T-cell (primary cell): Measurements from ENCODE around the gene NKX3-2. TPM values are rescaled to one million over a fixed set of nuclear protein-coding genes. Genes with fewer than 3 reads are reported as not detected.

Experiments
- ATAC-seq, 4 experiments: fragments of 200-7000 bp in 3 of 4; fragments of 150-1000 bp in 1 of 4; cut with Tn5 transposase; replicated peaks in 1 of 4; 1 replicate in 3 of 4; 2 replicates in 1 of 4; pipeline ENCODE4 v1.10.0; 2021; ENCODE audit warnings: moderate library complexity in 3 of 4, mild to moderate bottlenecking in 2 of 4, moderate number of reproducible peaks in 1 of 4
- CTCF ChIA-PET, 2 donors: fragments of 300-600 bp; sonication (Branson Sonifier 250); formaldehyde crosslinking; loops; one replicate each; lab custom pipeline; 2022; ENCODE audit warnings: antibody characterized with exemption in 2 of 2; lab: Charles Lee
- POLR2A ChIA-PET, 2 donors: fragments of 300-600 bp; sonication (Branson Sonifier 250); formaldehyde crosslinking; loops; one replicate each; lab custom pipeline; 2022; ENCODE audit warnings: antibody characterized with exemption in 2 of 2; lab: Charles Lee
- DNase-seq, 35 experiments: peaks; one replicate each; pipeline versions ENCODE4 v3.0.0 to v3.0.0-alpha.2; 2013 to 2023
- H3K27ac ChIP-seq: one replicate; pipeline ENCODE4 v1.5.1; 2013; ENCODE audit warnings: low read length
- H3K27me3 ChIP-seq, 2 experiments: replicated peaks in 1 of 2; 1 replicate in 1 of 2; 2 replicates in 1 of 2; pipeline versions ENCODE4 v1.6.1 to v1.7.0; 2013; ENCODE audit warnings: low read length in 1 of 2, mixed read lengths in 1 of 2; ENCODE audit not compliant: control insufficient read depth in 2 of 2, insufficient read depth in 2 of 2; ENCODE audit errors: extremely low read depth in 1 of 2
- H3K36me3 ChIP-seq, 2 donors: 1 replicate in 1 of 2; 2 replicates in 1 of 2; pipeline versions ENCODE4 v1.6.1 to v1.7.0; 2013; ENCODE audit warnings: low read length in 1 of 2; ENCODE audit not compliant: control insufficient read depth in 2 of 2, insufficient read depth in 1 of 2; ENCODE audit errors: extremely low read depth in 1 of 2
- H3K4me1 ChIP-seq, 2 experiments: 1 replicate in 1 of 2; 2 replicates in 1 of 2; pipeline versions ENCODE4 v1.6.1 to v1.7.0; 2013; ENCODE audit warnings: low read length in 2 of 2, mixed read lengths in 1 of 2; ENCODE audit not compliant: insufficient read depth in 2 of 2, control insufficient read depth in 1 of 2; ENCODE audit errors: extremely low read depth in 1 of 2
- H3K4me3 ChIP-seq, 2 donors: 1 replicate in 1 of 2; 2 replicates in 1 of 2; pipeline versions ENCODE4 v1.5.1 to v1.7.0; 2013; ENCODE audit warnings: mild to moderate bottlenecking in 2 of 2, low read length in 1 of 2, moderate library complexity in 1 of 2; ENCODE audit not compliant: control insufficient read depth in 1 of 2; ENCODE audit errors: extremely low read depth in 1 of 2
- H3K9me3 ChIP-seq: 2 replicates; pipeline ENCODE4 v1.7.0; 2013
- H3K27ac Mint-ChIP-seq, 2 donors: one replicate each; pipeline ENCODE4 v1.8.0; 2020 to 2021; ENCODE audit warnings: mild to moderate bottlenecking in 2 of 2, mixed read lengths in 2 of 2
- H3K27me3 Mint-ChIP-seq, 2 donors: one replicate each; pipeline ENCODE4 v1.8.0; 2021 to 2022; ENCODE audit warnings: mixed read lengths in 2 of 2
- H3K36me3 Mint-ChIP-seq: one replicate; pipeline ENCODE4 v1.8.0; 2021; ENCODE audit warnings: mixed read lengths
- H3K4me1 Mint-ChIP-seq, 3 donors: one replicate each; pipeline ENCODE4 v1.8.0; 2020 to 2022; ENCODE audit warnings: mixed read lengths in 3 of 3, mild to moderate bottlenecking in 1 of 3
- H3K4me3 Mint-ChIP-seq, 3 donors: one replicate each; pipeline ENCODE4 v1.8.0; 2020 to 2022; ENCODE audit warnings: mild to moderate bottlenecking in 3 of 3, mixed read lengths in 3 of 3, moderate library complexity in 3 of 3
- H3K9me3 Mint-ChIP-seq, 3 donors: one replicate each; pipeline ENCODE4 v1.8.0; 2020 to 2022; ENCODE audit warnings: mixed read lengths in 3 of 3
- WGBS: methylation state at CpG from one replicate; pipeline ENCODE4 v1.1.5; 2013; ENCODE audit warnings: missing lambda C conversion rate; ENCODE audit not compliant: insufficient coverage; 5-methylcytosine and 5-hydroxymethylcytosine counted together
- total RNA-seq, 35 experiments: library from RNA in 6 of 35; stranded (reverse) in 6 of 35; fragments of 120-200 nt in 1 of 35; gene quantifications; one replicate each; pipeline versions ENCODE4 v1.2.1 to v1.2.4 and lab custom pipeline; 2013 to 2026

NKX3-2 gene
- not detected for total RNA-seq
- total RNA-seq (2013) = not detected
- 0 to 0.10 (median 0) reads per million in 29 experiments for total RNA-seq (lab: John Stamatoyannopoulos, UW)

- H3K36me3 ChIP-seq = no peaks in the 10 kb centered on the region
- peaks cover 4 to 73% of the 10 kb centered on the region in 2 experiments for H3K4me1 ChIP-seq
- Mint-ChIP-seq H3K4me3 (peak within 1 kb of the TSS; percentile 69 to 86 (median 71)), H3K36me3 (peaks cover 4% of the 10 kb centered on the region), H3K4me1 (peaks cover 57 to 60% (median 59%) of the 10 kb centered on the region in 3 donors), H3K27me3 (peaks cover 54 to 70% of the 10 kb centered on the region in 2 donors), H3K27ac (no peak within 1 kb of the TSS), H3K9me3 (peaks cover 0 to 4% (median 0%) of the 10 kb centered on the region in 3 donors)
- H3K9me3 ChIP-seq = no peaks in the 10 kb centered on the region
- no peak for DNase-seq
- peak within 1 kb of the TSS; percentile 9 to 71 for H3K4me3 ChIP-seq
- peaks cover 9 to 84% of the 10 kb centered on the region in 2 experiments for H3K27me3 ChIP-seq
- ATAC-seq = no peak
- 4% methylated on average over 96 of the region's 96 CpGs for WGBS
- CTCF ChIA-PET = no interaction called here
- H3K27ac ChIP-seq = no peak within 1 kb of the TSS
- POLR2A ChIA-PET = no interaction called here
Measured at GRCh38 chr4:13543839-13544605, at the start of gene NKX3-2. Gene NKX3-2 (minus strand): TSS chr4:13544508. CDS start chr4:13544414, 94 bp downstream.

- H3K9me3 ChIP-seq = no peaks in the 10 kb centered on the region
- H3K27me3 Mint-ChIP-seq = no peaks in the 10 kb centered on the region
- no peaks in the 10 kb centered on the region for H3K27me3 ChIP-seq
- H3K27ac Mint-ChIP-seq = no peak overlapping the region
- no peak overlapping the region for H3K4me3 Mint-ChIP-seq
- H3K4me3 ChIP-seq = no peak overlapping the region
- ATAC-seq = no peak
- CTCF ChIA-PET = interaction anchor here in 1 of 2 donors (1.1 kb wide), 1 partner anchor 44 kb away, joined by 3 read pairs; no protein-coding TSS in a partner anchor
- WGBS = no CpG with 5 or more reads among the region's 4 CpGs
- no peaks in the 10 kb centered on the region for H3K4me1 ChIP-seq
- H3K36me3 Mint-ChIP-seq = peaks cover 62% of the 10 kb centered on the region
- H3K36me3 ChIP-seq = peaks cover 2 to 69% of the 10 kb centered on the region in 2 donors
- H3K27ac ChIP-seq = no peak overlapping the region
- POLR2A ChIA-PET = no interaction called here
- H3K9me3 Mint-ChIP-seq = no peaks in the 10 kb centered on the region
- DNase-seq = no peak
- H3K4me1 Mint-ChIP-seq = no peaks in the 10 kb centered on the region
Measured at GRCh38 chr4:13592220-13592619, 47.9 kb upstream of the NKX3-2 start.

GRCh38 chr4:13590766-13591165 is 46.5 kb upstream of the NKX3-2 start:
- Histone ChIP-seq H3K36me3 (peaks cover 2 to 66% of the 10 kb centered on the region in 2 donors), H3K4me3 (no peak overlapping the region), H3K9me3 (no peaks in the 10 kb centered on the region), H3K4me1 (no peaks in the 10 kb centered on the region), H3K27ac (no peak overlapping the region), H3K27me3 (no peaks in the 10 kb centered on the region)
- WGBS = no CpG with 5 or more reads among the region's 2 CpGs
- ChIA-PET POLR2A (no interaction called here), CTCF (no interaction called here)
- H3K9me3 Mint-ChIP-seq = no peaks in the 10 kb centered on the region
- no peaks in the 10 kb centered on the region for H3K4me1 Mint-ChIP-seq
- no peaks in the 10 kb centered on the region for H3K27me3 Mint-ChIP-seq
- H3K4me3 Mint-ChIP-seq = no peak overlapping the region
- peaks cover 55% of the 10 kb centered on the region for H3K36me3 Mint-ChIP-seq
- H3K27ac Mint-ChIP-seq = no peak overlapping the region
- ATAC-seq (no peak), DNase-seq (no peak)

- Histone ChIP-seq H3K27me3 (no peaks in the 10 kb centered on the region), H3K36me3 (peaks cover 2 to 67% of the 10 kb centered on the region in 2 donors), H3K4me3 (no peak overlapping the region), H3K27ac (no peak overlapping the region), H3K9me3 (no peaks in the 10 kb centered on the region), H3K4me1 (no peaks in the 10 kb centered on the region)
- Mint-ChIP-seq H3K27ac (no peak overlapping the region), H3K27me3 (no peaks in the 10 kb centered on the region), H3K4me3 (no peak overlapping the region), H3K36me3 (peaks cover 59% of the 10 kb centered on the region), H3K9me3 (no peaks in the 10 kb centered on the region), H3K4me1 (no peaks in the 10 kb centered on the region)
- DNase-seq (no peak), ATAC-seq (no peak)
- CTCF ChIA-PET = no interaction called here
- POLR2A ChIA-PET = no interaction called here
Measured at GRCh38 chr4:13588954-13589353, 44.6 kb upstream of the NKX3-2 start.

GRCh38 chr4:13584481-13584880 is 40.2 kb upstream of the NKX3-2 start:
- no peak overlapping the region for H3K4me3 Mint-ChIP-seq
- Histone ChIP-seq H3K4me3 (no peak overlapping the region), H3K27ac (no peak overlapping the region), H3K4me1 (no peaks in the 10 kb centered on the region), H3K36me3 (peaks cover 6 to 82% of the 10 kb centered on the region in 2 donors), H3K27me3 (no peaks in the 10 kb centered on the region), H3K9me3 (no peaks in the 10 kb centered on the region)
- no peaks in the 10 kb centered on the region for H3K4me1 Mint-ChIP-seq
- peaks cover 66% of the 10 kb centered on the region for H3K36me3 Mint-ChIP-seq
- WGBS = 100% methylated on average over 1 of the region's 5 CpGs
- POLR2A ChIA-PET = interaction anchor here in 1 of 2 donors (0.6 kb wide), 1 partner anchor 127 kb away, joined by 3 read pairs; no protein-coding TSS in a partner anchor
- DNase-seq (no peak), ATAC-seq (no peak)
- no peaks in the 10 kb centered on the region for H3K9me3 Mint-ChIP-seq
- H3K27ac Mint-ChIP-seq = no peak overlapping the region
- CTCF ChIA-PET = interaction anchor here in 1 of 2 donors (1.0 kb wide), 1 partner anchor 9 kb away, joined by 3 read pairs; no protein-coding TSS in a partner anchor
- H3K27me3 Mint-ChIP-seq = no peaks in the 10 kb centered on the region

GRCh38 chr4:13580036-13580435 is 35.7 kb upstream of the NKX3-2 start:
- POLR2A ChIA-PET = no interaction called here

More at GRCh38 chr4:13580036-13580435, 35.7 kb upstream of the NKX3-2 start:
- Mint-ChIP-seq H3K36me3 (peaks cover 68% of the 10 kb centered on the region), H3K9me3 (no peaks in the 10 kb centered on the region), H3K27ac (no peak overlapping the region), H3K4me3 (no peak overlapping the region), H3K27me3 (no peaks in the 10 kb centered on the region), H3K4me1 (no peaks in the 10 kb centered on the region)
- WGBS = 100% methylated on average over 1 of the region's 2 CpGs
- no peak for ATAC-seq
- no peak for DNase-seq
- Histone ChIP-seq H3K4me1 (no peaks in the 10 kb centered on the region), H3K27ac (no peak overlapping the region), H3K4me3 (no peak overlapping the region), H3K36me3 (peaks cover 3 to 88% of the 10 kb centered on the region in 2 donors), H3K27me3 (no peaks in the 10 kb centered on the region), H3K9me3 (no peaks in the 10 kb centered on the region)
- CTCF ChIA-PET = no interaction called here
